Measurements from ENCODE around the gene PAPSS1. TPM values are rescaled to one million over a fixed set of nuclear protein-coding genes. Genes with fewer than 3 reads are reported as not detected.

PAPSS1 gene
- polyA plus RNA-seq, 3 donors = 46.4 to 79.6 (median 64.8) TPM

DNA sequence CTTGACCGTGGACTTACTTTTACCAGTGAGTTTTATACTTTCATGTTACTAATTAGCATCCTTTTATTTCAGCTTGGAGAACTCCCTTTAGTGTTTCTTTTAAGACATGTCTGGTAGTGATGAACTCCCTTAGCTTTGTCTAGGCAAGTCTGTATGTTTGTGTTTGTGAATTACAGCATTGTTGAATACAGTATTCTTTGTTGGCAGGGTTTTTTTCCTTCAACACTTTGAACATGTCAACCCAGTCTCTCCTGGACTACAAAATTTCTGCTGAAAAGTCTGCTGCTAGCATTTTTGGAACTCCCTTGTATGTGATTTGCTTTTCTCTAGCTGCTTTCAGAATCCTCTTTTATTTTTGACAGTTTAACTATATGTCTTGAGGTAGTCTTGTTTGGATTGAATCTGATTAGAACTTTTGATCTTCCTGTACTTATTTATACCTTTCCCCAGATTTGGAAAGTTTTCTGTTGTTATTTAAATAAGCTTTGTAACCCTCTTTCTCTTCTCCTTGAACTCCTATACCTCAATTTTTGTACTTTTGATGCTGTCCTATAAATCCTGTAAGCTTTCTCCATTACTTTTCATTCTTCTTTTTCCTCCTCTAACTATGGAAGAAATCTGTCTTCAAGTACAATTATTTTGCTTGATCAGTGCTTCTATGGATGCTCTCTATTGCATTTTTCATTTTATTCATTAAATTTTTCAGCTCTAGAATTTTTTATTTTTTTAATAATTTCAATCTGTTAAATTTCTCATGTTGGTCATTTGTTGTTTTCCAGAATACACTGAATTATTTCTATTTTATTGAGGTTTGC, 14.1 kb downstream of the PAPSS1 start:
- H3K9me3 ChIP-seq (replicated peaks in 1 of 2; ENCODE audit: control insufficient read depth in 1 of 2, insufficient read depth in 1 of 2, low read length in 2 of 2) = peaks cover 21 to 33% of the 10 kb centered on the region in 2 donors

GRCh38 chr4:107701565-107701964, 18.5 kb downstream of the PAPSS1 start:
- Histone ChIP-seq H3K9me3 (replicated peaks in 1 of 2; ENCODE audit: control insufficient read depth in 1 of 2, insufficient read depth in 1 of 2, low read length in 2 of 2) (peaks cover 10 to 21% of the 10 kb centered on the region in 2 donors), H3K79me2 (ENCODE audit: insufficient read depth, low read length) (peaks cover 44% of the 10 kb centered on the region)
- H3K27ac Mint-ChIP-seq = no peak overlapping the region

More for the DNA sequence above, 14.1 kb downstream of the PAPSS1 start:
- H3K36me3 ChIP-seq (replicated peaks in 1 of 2; ENCODE audit: control insufficient read depth in 1 of 2, insufficient read depth in 2 of 2, low read length in 2 of 2) = peaks cover 2 to 15% of the 10 kb centered on the region in 2 donors
- no peak overlapping the region for H3K9ac ChIP-seq (ENCODE audit: insufficient read depth, low read length, poor library complexity, severe bottlenecking)
- whole genome bisulfite sequencing (ENCODE audit: insufficient coverage) = no CpG with 5 or more reads among the region's 1 CpG
- TF ChIP-seq, protein P1, sequence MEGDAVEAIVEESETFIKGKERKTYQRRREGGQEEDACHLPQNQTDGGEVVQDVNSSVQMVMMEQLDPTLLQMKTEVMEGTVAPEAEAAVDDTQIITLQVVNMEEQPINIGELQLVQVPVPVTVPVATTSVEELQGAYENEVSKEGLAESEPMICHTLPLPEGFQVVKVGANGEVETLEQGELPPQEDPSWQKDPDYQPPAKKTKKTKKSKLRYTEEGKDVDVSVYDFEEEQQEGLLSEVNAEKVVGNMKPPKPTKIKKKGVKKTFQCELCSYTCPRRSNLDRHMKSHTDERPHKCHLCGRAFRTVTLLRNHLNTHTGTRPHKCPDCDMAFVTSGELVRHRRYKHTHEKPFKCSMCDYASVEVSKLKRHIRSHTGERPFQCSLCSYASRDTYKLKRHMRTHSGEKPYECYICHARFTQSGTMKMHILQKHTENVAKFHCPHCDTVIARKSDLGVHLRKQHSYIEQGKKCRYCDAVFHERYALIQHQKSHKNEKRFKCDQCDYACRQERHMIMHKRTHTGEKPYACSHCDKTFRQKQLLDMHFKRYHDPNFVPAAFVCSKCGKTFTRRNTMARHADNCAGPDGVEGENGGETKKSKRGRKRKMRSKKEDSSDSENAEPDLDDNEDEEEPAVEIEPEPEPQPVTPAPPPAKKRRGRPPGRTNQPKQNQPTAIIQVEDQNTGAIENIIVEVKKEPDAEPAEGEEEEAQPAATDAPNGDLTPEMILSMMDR (IDR thresholded peaks at IDR 0.05) = no peak
- Mint-ChIP-seq H3K4me3 (no peak overlapping the region), H3K36me3 (peaks cover 14 to 37% of the 10 kb centered on the region in 2 donors), H3K4me1 (peaks cover 26% of the 10 kb centered on the region), H3K27me3 (ENCODE audit: low read depth in 3 of 3) (no peaks in the 10 kb centered on the region), H3K9me3 (peaks cover 23 to 43% (median 35%) of the 10 kb centered on the region in 7 donors), H3K27ac (no peak overlapping the region)
- H3K27me3 ChIP-seq (ENCODE audit: control insufficient read depth in 2 of 2, insufficient read depth in 2 of 2, low read length in 2 of 2) = no peaks in the 10 kb centered on the region
- H3K4me3 ChIP-seq (replicated peaks in 1 of 3; ENCODE audit: low read depth in 2 of 3, low read length in 3 of 3) = no peak overlapping the region
- peaks cover 25 to 28% of the 10 kb centered on the region in 2 donors for H3K4me1 ChIP-seq (ENCODE audit: control insufficient read depth in 1 of 2, insufficient read depth in 2 of 2, low read length in 2 of 2)
- peaks cover 38% of the 10 kb centered on the region for H4K20me1 ChIP-seq (ENCODE audit: insufficient read depth, low read length)
- no peak for DNase-seq
- H3K27ac ChIP-seq (ENCODE audit: low read depth in 1 of 2, low read length in 2 of 2) = no peak overlapping the region
- intact Hi-C loops (cut with micrococcal nuclease) = no loop called here
- no peak overlapping the region for H2AFZ ChIP-seq (ENCODE audit: insufficient read depth, low read depth, low read length, poor library complexity, severe bottlenecking)
- H3K79me2 ChIP-seq (ENCODE audit: insufficient read depth, low read length) = peaks cover 64% of the 10 kb centered on the region
- no peak overlapping the region for H3K4me2 ChIP-seq (replicated peaks; ENCODE audit: extremely low read depth, low read length, poor library complexity, severe bottlenecking)

More at GRCh38 chr4:107701565-107701964, 18.5 kb downstream of the PAPSS1 start:
- no peak overlapping the region for H3K4me3 Mint-ChIP-seq
- no CpG with 5 or more reads among the region's 1 CpG for WGBS (ENCODE audit: insufficient coverage)
- no peak overlapping the region for H3K27ac ChIP-seq (ENCODE audit: low read depth in 1 of 2, low read length in 2 of 2)
- H3K27me3 Mint-ChIP-seq (ENCODE audit: low read depth in 3 of 3) = no peaks in the 10 kb centered on the region
- DNase-seq = no peak
- H3K4me1 ChIP-seq (ENCODE audit: control insufficient read depth in 1 of 2, insufficient read depth in 2 of 2, low read length in 2 of 2) = no peaks in the 10 kb centered on the region
- H3K4me3 ChIP-seq (replicated peaks in 1 of 3; ENCODE audit: low read depth in 2 of 3, low read length in 3 of 3) = no peak overlapping the region
- peaks cover 15 to 53% of the 10 kb centered on the region in 2 donors for H3K36me3 ChIP-seq (replicated peaks in 1 of 2; ENCODE audit: control insufficient read depth in 1 of 2, insufficient read depth in 2 of 2, low read length in 2 of 2)
- no peak overlapping the region for H2AFZ ChIP-seq (ENCODE audit: insufficient read depth, low read depth, low read length, poor library complexity, severe bottlenecking)
- H3K36me3 Mint-ChIP-seq = peaks cover 34 to 60% of the 10 kb centered on the region in 2 donors
- H3K4me2 ChIP-seq (replicated peaks; ENCODE audit: extremely low read depth, low read length, poor library complexity, severe bottlenecking) = no peak overlapping the region
- no peak overlapping the region for H3K9ac ChIP-seq (ENCODE audit: insufficient read depth, low read length, poor library complexity, severe bottlenecking)
- intact Hi-C loops (cut with micrococcal nuclease) = no loop called here
- H4K20me1 ChIP-seq (ENCODE audit: insufficient read depth, low read length) = peaks cover 19% of the 10 kb centered on the region
- H3K9me3 Mint-ChIP-seq = peaks cover 14 to 30% (median 22%) of the 10 kb centered on the region in 7 donors
- no peaks in the 10 kb centered on the region for H3K27me3 ChIP-seq (ENCODE audit: control insufficient read depth in 2 of 2, insufficient read depth in 2 of 2, low read length in 2 of 2)
- TF ChIP-seq, protein P1 (IDR thresholded peaks at IDR 0.05) = no peak
- H3K4me1 Mint-ChIP-seq = no peaks in the 10 kb centered on the region

Data from CD14-positive monocyte (primary cell).